SK-N-MC (cell line): ENCODE data around the gene PTGER1.

Source experiments
- FOXP2 ChIP-seq: optimal IDR thresholded peaks from 2 replicates; pipeline ENCODE3; 2011; ENCODE audit warnings: mild to moderate bottlenecking, moderate library complexity; ENCODE audit not compliant: insufficient read depth; ENCODE audit errors: extremely low read length, control extremely low read depth
- POLR2AphosphoS5 ChIP-seq: IDR thresholded peaks from 2 replicates; pipeline ENCODE4 v1.6.1; 2012; ENCODE audit warnings: mild to moderate bottlenecking, low read depth, low read length, borderline replicate concordance

GRCh38 chr19:14507704-14508542, 32.8 kb upstream of the PTGER1 start:
- TF ChIP-seq POLR2AphosphoS5 (no peak), FOXP2 (no peak)
